ENCODE data around the gene NAGLU.

DNA sequence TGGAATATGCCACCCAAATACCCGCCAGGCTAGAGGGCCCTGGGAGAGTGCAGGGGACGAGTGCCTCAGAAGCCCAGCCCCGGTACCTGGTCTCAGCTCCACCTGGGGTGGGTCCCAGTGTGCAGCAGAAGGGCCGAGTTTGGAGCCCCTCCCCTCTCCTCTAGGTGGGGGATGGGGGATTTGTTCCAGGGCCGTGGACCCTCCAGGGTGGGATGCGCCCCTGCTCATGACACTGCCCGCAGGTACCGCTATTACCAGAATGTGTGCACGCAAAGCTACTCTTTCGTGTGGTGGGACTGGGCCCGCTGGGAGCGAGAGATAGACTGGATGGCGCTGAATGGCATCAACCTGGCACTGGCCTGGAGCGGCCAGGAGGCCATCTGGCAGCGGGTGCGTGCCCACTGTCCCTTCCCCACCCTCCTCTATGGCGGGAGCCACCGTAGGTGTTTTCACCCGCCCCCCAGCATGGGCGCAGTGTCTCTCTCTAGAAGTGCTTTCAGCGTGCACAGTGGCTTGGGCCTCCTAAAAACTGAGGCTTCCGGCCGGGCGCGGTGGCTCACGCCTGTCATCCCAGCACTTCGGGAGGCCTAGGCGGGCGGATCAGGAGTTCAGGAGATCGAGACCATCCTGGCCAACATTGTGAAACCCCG is 1.2 kb downstream of the NAGLU start:
- TF ChIP-seq, protein P1, sequence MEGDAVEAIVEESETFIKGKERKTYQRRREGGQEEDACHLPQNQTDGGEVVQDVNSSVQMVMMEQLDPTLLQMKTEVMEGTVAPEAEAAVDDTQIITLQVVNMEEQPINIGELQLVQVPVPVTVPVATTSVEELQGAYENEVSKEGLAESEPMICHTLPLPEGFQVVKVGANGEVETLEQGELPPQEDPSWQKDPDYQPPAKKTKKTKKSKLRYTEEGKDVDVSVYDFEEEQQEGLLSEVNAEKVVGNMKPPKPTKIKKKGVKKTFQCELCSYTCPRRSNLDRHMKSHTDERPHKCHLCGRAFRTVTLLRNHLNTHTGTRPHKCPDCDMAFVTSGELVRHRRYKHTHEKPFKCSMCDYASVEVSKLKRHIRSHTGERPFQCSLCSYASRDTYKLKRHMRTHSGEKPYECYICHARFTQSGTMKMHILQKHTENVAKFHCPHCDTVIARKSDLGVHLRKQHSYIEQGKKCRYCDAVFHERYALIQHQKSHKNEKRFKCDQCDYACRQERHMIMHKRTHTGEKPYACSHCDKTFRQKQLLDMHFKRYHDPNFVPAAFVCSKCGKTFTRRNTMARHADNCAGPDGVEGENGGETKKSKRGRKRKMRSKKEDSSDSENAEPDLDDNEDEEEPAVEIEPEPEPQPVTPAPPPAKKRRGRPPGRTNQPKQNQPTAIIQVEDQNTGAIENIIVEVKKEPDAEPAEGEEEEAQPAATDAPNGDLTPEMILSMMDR (conservative IDR thresholded peaks at IDR 0.05 in 1 of 2, IDR thresholded peaks at IDR 0.05 in 1 of 2; ENCODE audit: extremely low read depth in 1 of 2, insufficient read depth in 1 of 2, low read depth in 1 of 2, low read length in 2 of 2) = no peak
- no peak for TF ChIP-seq EZH2 (IDR thresholded peaks at IDR 0.05; ENCODE audit: borderline replicate concordance, low read length)

All from mammary epithelial cell (primary cell).